ENCODE results near the gene ITPRIP. TPM values are rescaled to one million over a fixed set of nuclear protein-coding genes. Genes with fewer than 3 reads are reported as not detected.

ITPRIP gene
- polyA plus RNA-seq, 1 donor (not counting 4 experiments of a cell fraction or from before 2014, with no cell fraction given): 12.1 TPM

GRCh38 chr10:104337521-104337984 is 712 bp downstream of the ITPRIP start:
- Histone ChIP-seq H3K9ac (ENCODE audit: control insufficient read depth, extremely low read depth, insufficient read depth, low read length) (peak overlapping the region; percentile 95), H3K79me2 (ENCODE audit: control insufficient read depth, insufficient read depth, low read length) (peaks cover 56% of the 10 kb centered on the region), H4K20me1 (ENCODE audit: control insufficient read depth, extremely low read depth, insufficient read depth, low read length) (no peaks in the 10 kb centered on the region), H2AFZ (ENCODE audit: control insufficient read depth, low read length) (no peak overlapping the region), H3K27me3 (ENCODE audit: control insufficient read depth, extremely low read depth, insufficient read depth, low read length) (no peaks in the 10 kb centered on the region), H3K4me3 (ENCODE audit: control insufficient read depth in 2 of 3, extremely low read depth in 1 of 3, insufficient read depth in 2 of 3, low read depth in 1 of 3, low read length in 3 of 3) (peak overlapping the region; percentile 85 to 98 (median 90)), H3K9me3 (ENCODE audit: control insufficient read depth, low read depth, low read length) (no peaks in the 10 kb centered on the region), H3K4me2 (ENCODE audit: control insufficient read depth, extremely low read depth, insufficient read depth, low read depth, low read length) (peak overlapping the region; percentile 77), H3K36me3 (ENCODE audit: control insufficient read depth in 2 of 2, extremely low read depth in 1 of 2, insufficient read depth in 2 of 2, low read length in 2 of 2) (peaks cover 0 to 10% of the 10 kb centered on the region in 2 experiments), H3K9me1 (ENCODE audit: control insufficient read depth, extremely low read depth, insufficient read depth, low read length) (peaks cover 3% of the 10 kb centered on the region), H3K4me1 (ENCODE audit: control insufficient read depth, extremely low read depth, insufficient read depth, low read length) (peaks cover 37% of the 10 kb centered on the region), H3K27ac (ENCODE audit: control insufficient read depth, insufficient read depth, low read length) (peak overlapping the region; percentile 96)
- DNase-seq (ENCODE audit: low read depth, low spot score) (no peak), FAIRE-seq (no peak)
- no peak for TF ChIP-seq EZH2 (IDR thresholded peaks at IDR 0.05; ENCODE audit: low read length)
- TF ChIP-seq, protein P1, sequence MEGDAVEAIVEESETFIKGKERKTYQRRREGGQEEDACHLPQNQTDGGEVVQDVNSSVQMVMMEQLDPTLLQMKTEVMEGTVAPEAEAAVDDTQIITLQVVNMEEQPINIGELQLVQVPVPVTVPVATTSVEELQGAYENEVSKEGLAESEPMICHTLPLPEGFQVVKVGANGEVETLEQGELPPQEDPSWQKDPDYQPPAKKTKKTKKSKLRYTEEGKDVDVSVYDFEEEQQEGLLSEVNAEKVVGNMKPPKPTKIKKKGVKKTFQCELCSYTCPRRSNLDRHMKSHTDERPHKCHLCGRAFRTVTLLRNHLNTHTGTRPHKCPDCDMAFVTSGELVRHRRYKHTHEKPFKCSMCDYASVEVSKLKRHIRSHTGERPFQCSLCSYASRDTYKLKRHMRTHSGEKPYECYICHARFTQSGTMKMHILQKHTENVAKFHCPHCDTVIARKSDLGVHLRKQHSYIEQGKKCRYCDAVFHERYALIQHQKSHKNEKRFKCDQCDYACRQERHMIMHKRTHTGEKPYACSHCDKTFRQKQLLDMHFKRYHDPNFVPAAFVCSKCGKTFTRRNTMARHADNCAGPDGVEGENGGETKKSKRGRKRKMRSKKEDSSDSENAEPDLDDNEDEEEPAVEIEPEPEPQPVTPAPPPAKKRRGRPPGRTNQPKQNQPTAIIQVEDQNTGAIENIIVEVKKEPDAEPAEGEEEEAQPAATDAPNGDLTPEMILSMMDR (optimal IDR thresholded peaks at IDR 0.05 in 1 of 3, IDR thresholded peaks at IDR 0.05 in 1 of 3, conservative IDR thresholded peaks at IDR 0.05 in 1 of 3; ENCODE audit: extremely low read depth in 1 of 3, insufficient read depth in 2 of 3, low read length in 3 of 3): no peak
- dilution Hi-C loops (cut with MboI; ENCODE audit: extremely low pct_ligation_motif_present, low sequenced_read_pairs): no loop called here

GRCh38 chr10:104336821-104337467 is 1.3 kb downstream of the ITPRIP start:
- no peaks in the 10 kb centered on the region for H4K20me1 ChIP-seq (ENCODE audit: control insufficient read depth, extremely low read depth, insufficient read depth, low read length)

More at GRCh38 chr10:104336821-104337467, 1.3 kb downstream of the ITPRIP start:
- no peaks in the 10 kb centered on the region for H3K27me3 ChIP-seq (ENCODE audit: control insufficient read depth, extremely low read depth, insufficient read depth, low read length)
- H3K9me3 ChIP-seq (ENCODE audit: control insufficient read depth, low read depth, low read length): no peaks in the 10 kb centered on the region
- H3K79me2 ChIP-seq (ENCODE audit: control insufficient read depth, insufficient read depth, low read length): peaks cover 61% of the 10 kb centered on the region
- H3K9ac ChIP-seq (ENCODE audit: control insufficient read depth, extremely low read depth, insufficient read depth, low read length): peak overlapping the region; percentile 95
- no peak for TF ChIP-seq EZH2 (IDR thresholded peaks at IDR 0.05; ENCODE audit: low read length)
- TF ChIP-seq, protein P1 (optimal IDR thresholded peaks at IDR 0.05 in 1 of 3, IDR thresholded peaks at IDR 0.05 in 1 of 3, conservative IDR thresholded peaks at IDR 0.05 in 1 of 3; ENCODE audit: extremely low read depth in 1 of 3, insufficient read depth in 2 of 3, low read length in 3 of 3): no peak
- FAIRE-seq (peak; percentile 5), DNase-seq (ENCODE audit: low read depth, low spot score) (no peak)
- peaks cover 3% of the 10 kb centered on the region for H3K9me1 ChIP-seq (ENCODE audit: control insufficient read depth, extremely low read depth, insufficient read depth, low read length)
- peak overlapping the region; percentile 96 for H3K27ac ChIP-seq (ENCODE audit: control insufficient read depth, insufficient read depth, low read length)
- H3K36me3 ChIP-seq (ENCODE audit: control insufficient read depth in 2 of 2, extremely low read depth in 1 of 2, insufficient read depth in 2 of 2, low read length in 2 of 2): peaks cover 0 to 12% of the 10 kb centered on the region in 2 experiments
- peaks cover 44% of the 10 kb centered on the region for H3K4me1 ChIP-seq (ENCODE audit: control insufficient read depth, extremely low read depth, insufficient read depth, low read length)
- H3K4me3 ChIP-seq (ENCODE audit: control insufficient read depth in 2 of 3, extremely low read depth in 1 of 3, insufficient read depth in 2 of 3, low read depth in 1 of 3, low read length in 3 of 3): peak overlapping the region; percentile 85 to 98 (median 90)
- no peak overlapping the region for H2AFZ ChIP-seq (ENCODE audit: control insufficient read depth, low read length)
- dilution Hi-C loops (cut with MboI; ENCODE audit: extremely low pct_ligation_motif_present, low sequenced_read_pairs): no loop called here
- peak overlapping the region; percentile 77 for H3K4me2 ChIP-seq (ENCODE audit: control insufficient read depth, extremely low read depth, insufficient read depth, low read depth, low read length)
